Fibroblast of skin of back (primary cell): ENCODE measurements around the gene PDCD4. TPM values are rescaled to one million over a fixed set of nuclear protein-coding genes. Genes with fewer than 3 reads are reported as not detected.

ENCODE experiments used
- DNase-seq: peaks from one replicate; pipeline ENCODE4 v3.0.0-alpha.2; 2013
- polyA plus RNA-seq, 2 experiments: library from polyadenylated mRNA; unstranded; fragments of 120-200 nt; gene quantifications; one replicate each; pipeline ENCODE4 v1.2.1, GENCODE V29; 2013; ENCODE audit not compliant: insufficient read length in 2 of 2

Gene PDCD4
- polyA plus RNA-seq (2013, experiment 1 of 2; ENCODE audit: insufficient read length) = 67.3 TPM
- polyA plus RNA-seq (2013, experiment 2 of 2; ENCODE audit: insufficient read length) = 58.5 TPM

- DNase-seq = peak; percentile 98
Measured at GRCh38 chr10:110871298-110872084, at the start of gene PDCD4. TSS of gene PDCD4 (plus strand) at chr10:110871928. CDS start at chr10:110876028, 4,100 bp downstream.

- no peak for DNase-seq
Measured at GRCh38 chr10:110822035-110822711, 49.6 kb upstream of the PDCD4 start.

GRCh38 chr10:110822712-110823311 lies 48.9 kb upstream of the PDCD4 start:
- DNase-seq = no peak

GRCh38 chr10:110824152-110824441 lies 47.6 kb upstream of the PDCD4 start:
- no peak for DNase-seq

- no peak for DNase-seq
Measured at GRCh38 chr10:110824660-110825059, 47.1 kb upstream of the PDCD4 start.

- no peak for DNase-seq
Measured at GRCh38 chr10:110825508-110825907, 46.2 kb upstream of the PDCD4 start.

GRCh38 chr10:110827410-110827809 lies 44.3 kb upstream of the PDCD4 start:
- peak; percentile 32 for DNase-seq

GRCh38 chr10:110827875-110828274 lies 43.9 kb upstream of the PDCD4 start:
- DNase-seq = no peak

GRCh38 chr10:110828525-110828924 lies 43.2 kb upstream of the PDCD4 start:
- no peak for DNase-seq

GRCh38 chr10:110829721-110830410 lies 41.9 kb upstream of the PDCD4 start:
- DNase-seq = no peak

GRCh38 chr10:110833234-110833940 lies 38.3 kb upstream of the PDCD4 start:
- no peak for DNase-seq

GRCh38 chr10:110833941-110834628 lies 37.6 kb upstream of the PDCD4 start:
- DNase-seq = no peak

GRCh38 chr10:110834629-110835301 lies 37.0 kb upstream of the PDCD4 start:
- DNase-seq = no peak

- no peak for DNase-seq
Measured at GRCh38 chr10:110835841-110836240, 35.9 kb upstream of the PDCD4 start.

- DNase-seq = no peak
Measured at GRCh38 chr10:110836706-110837105, 35.0 kb upstream of the PDCD4 start.

GRCh38 chr10:110837418-110838171 lies 34.1 kb upstream of the PDCD4 start:
- no peak for DNase-seq

- DNase-seq = no peak
Measured at GRCh38 chr10:110840225-110840922, 31.4 kb upstream of the PDCD4 start.

- DNase-seq = no peak
Measured at GRCh38 chr10:110840923-110841428, 30.8 kb upstream of the PDCD4 start.

- DNase-seq = no peak
Measured at GRCh38 chr10:110841767-110842267, 29.9 kb upstream of the PDCD4 start.
